ENCODE results near the gene NPAS3. TPM values are rescaled to one million over a fixed set of nuclear protein-coding genes. Genes with fewer than 3 reads are reported as not detected.

The NPAS3 gene
- total and polyA plus RNA-seq, 2 of the 13 experiments (the other 11 are each of a cell fraction or from before 2014, with no cell fraction given): not detected

- TF ChIP-seq ZMAT5 (CRISPR knock-in tag; IDR thresholded peaks at IDR 0.05; ENCODE audit: borderline replicate concordance, low read depth) (no peak), YY1 (IDR thresholded peaks at IDR 0.05; ENCODE audit: insufficient read depth, insufficient replicate concordance, low read depth, low read length) (no peak), ZNF3 (CRISPR knock-in tag; IDR thresholded peaks at IDR 0.05) (no peak)
Observed at GRCh38 chr14:33068040-33068439, 129.4 kb downstream of the NPAS3 start (continued).

- Histone ChIP-seq H3K4me3 (replicated peaks in 1 of 3; ENCODE audit: insufficient read depth in 1 of 3, low read depth in 2 of 3, low read length in 3 of 3) (no peak overlapping the region), H2AFZ (ENCODE audit: low read length) (no peak overlapping the region), H3K79me2 (ENCODE audit: insufficient read depth, low read length) (no peaks in the 10 kb centered on the region), H3K27ac (ENCODE audit: extremely low read length, insufficient read depth, low read length) (no peak overlapping the region), H4K20me1 (ENCODE audit: insufficient read depth, low read length) (no peaks in the 10 kb centered on the region), H3K9me3 (ENCODE audit: low read length) (peaks cover 9% of the 10 kb centered on the region; the same call in 1 of the 2 replicates), H3K9ac (ENCODE audit: insufficient read depth, low read depth, low read length) (no peak overlapping the region), H3K4me2 (ENCODE audit: low read depth, low read length) (no peak overlapping the region), H3K27me3 (ENCODE audit: control insufficient read depth in 1 of 2, insufficient read depth in 2 of 2, low read length in 2 of 2) (no peaks in the 10 kb centered on the region), H3K4me1 (ENCODE audit: insufficient read depth, low read length) (no peaks in the 10 kb centered on the region), H3K36me3 (replicated peaks in 1 of 2; ENCODE audit: control insufficient read depth in 1 of 2, insufficient read depth in 2 of 2, low read length in 2 of 2) (no peaks in the 10 kb centered on the region)
- intact Hi-C loops (cut with micrococcal nuclease; ENCODE audit: unreplicated experiment) (no loop called here), in situ Hi-C loops (cut with HindIII; ENCODE audit: extremely low pct_ligation_motif_present, low pct_unique_long_range_greater_than_20kb) (no loop called here)
- no peak for DNase-seq (ENCODE audit: low spot score)
- no peak for ATAC-seq
- BruUV-seq (replicated peaks): no TSS peak
- no peak for TF ChIP-seq ZBTB8A (CRISPR knock-in tag; IDR thresholded peaks at IDR 0.05; ENCODE audit: borderline replicate concordance, low read depth)
- TF ChIP-seq SKI (IDR thresholded peaks at IDR 0.05; ENCODE audit: partially characterized antibody): no peak
- TF ChIP-seq TSC22D2 (CRISPR knock-in tag; IDR thresholded peaks at IDR 0.05; ENCODE audit: borderline replicate concordance): no peak
- no peak for TF ChIP-seq ISX (CRISPR knock-in tag; conservative IDR thresholded peaks at IDR 0.05)
- 6% methylated on average over 6 of the region's 6 CpGs for WGBS (ENCODE audit: low lambda C conversion rate)
- no peak for FAIRE-seq
- ChIA-PET POLR2A (no interaction called here), CTCF (ENCODE audit: low intra/inter-chr PET ratio, low total read pairs) (no interaction called here)
Observed at GRCh38 chr14:33068626-33069025, 129.9 kb downstream of the NPAS3 start.

GRCh38 chr14:33070475-33070874 lies 131.8 kb downstream of the NPAS3 start:
- Histone ChIP-seq H3K4me3 (replicated peaks in 1 of 3; ENCODE audit: insufficient read depth in 1 of 3, low read depth in 2 of 3, low read length in 3 of 3) (no peak overlapping the region), H3K4me1 (ENCODE audit: insufficient read depth, low read length) (no peaks in the 10 kb centered on the region), H3K4me2 (ENCODE audit: low read depth, low read length) (no peak overlapping the region), H3K9ac (ENCODE audit: insufficient read depth, low read depth, low read length) (no peak overlapping the region), H2AFZ (ENCODE audit: low read length) (no peak overlapping the region), H3K27me3 (ENCODE audit: control insufficient read depth in 1 of 2, insufficient read depth in 2 of 2, low read length in 2 of 2) (no peaks in the 10 kb centered on the region), H3K9me3 (ENCODE audit: low read length) (peaks cover 5% of the 10 kb centered on the region; the same call in 1 of the 2 replicates), H3K27ac (ENCODE audit: extremely low read length, insufficient read depth, low read length) (no peak overlapping the region), H3K79me2 (ENCODE audit: insufficient read depth, low read length) (no peaks in the 10 kb centered on the region), H3K36me3 (replicated peaks in 1 of 2; ENCODE audit: control insufficient read depth in 1 of 2, insufficient read depth in 2 of 2, low read length in 2 of 2) (no peaks in the 10 kb centered on the region), H4K20me1 (ENCODE audit: insufficient read depth, low read length) (no peaks in the 10 kb centered on the region)
- FAIRE-seq (no peak), ATAC-seq (peak; percentile 66), DNase-seq (ENCODE audit: low spot score) (no peak)
- WGBS (ENCODE audit: low lambda C conversion rate): 29% methylated on average over 5 of the region's 5 CpGs
- ChIA-PET CTCF (ENCODE audit: low intra/inter-chr PET ratio, low total read pairs) (no interaction called here), POLR2A (no interaction called here)
- no TSS peak for BruUV-seq (replicated peaks)
- TF ChIP-seq SMYD3 (CRISPR knock-in tag; IDR thresholded peaks at IDR 0.05) (no peak), ZNF605 (CRISPR knock-in tag; IDR thresholded peaks at IDR 0.05) (no peak), ZNF276 (CRISPR knock-in tag; IDR thresholded peaks at IDR 0.05; ENCODE audit: low read depth) (no peak), ZNF335 (CRISPR knock-in tag; IDR thresholded peaks at IDR 0.05) (no peak), ZNF326 (CRISPR knock-in tag; IDR thresholded peaks at IDR 0.05; ENCODE audit: borderline replicate concordance) (no peak), SNAPC5 (CRISPR knock-in tag; IDR thresholded peaks at IDR 0.05; ENCODE audit: borderline replicate concordance) (no peak), TEF (CRISPR knock-in tag; IDR thresholded peaks at IDR 0.05) (no peak), FOXK2 (IDR thresholded peaks at IDR 0.05) (no peak), ZFYVE20 (CRISPR knock-in tag; IDR thresholded peaks at IDR 0.05; ENCODE audit: borderline replicate concordance, low read depth) (no peak), GATAD2A (CRISPR knock-in tag; IDR thresholded peaks at IDR 0.05) (no peak)
- intact Hi-C loops (cut with micrococcal nuclease; ENCODE audit: unreplicated experiment) (no loop called here), in situ Hi-C loops (cut with HindIII; ENCODE audit: extremely low pct_ligation_motif_present, low pct_unique_long_range_greater_than_20kb) (no loop called here)

Measured in HepG2 (cell line).